ENCODE results near the gene VOPP1.
"Not testable (repeated sequence)": the region's sequence is repeated elsewhere in the genome, so short reads cannot be mapped to it uniquely, and the experiment has no call there.

Gene VOPP1, protein sequence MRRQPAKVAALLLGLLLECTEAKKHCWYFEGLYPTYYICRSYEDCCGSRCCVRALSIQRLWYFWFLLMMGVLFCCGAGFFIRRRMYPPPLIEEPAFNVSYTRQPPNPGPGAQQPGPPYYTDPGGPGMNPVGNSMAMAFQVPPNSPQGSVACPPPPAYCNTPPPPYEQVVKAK

GRCh38 chr7:55572378-55573233 lies at the start of gene VOPP1:
Gene VOPP1, minus strand, starts transcription at chr7:55572502. Its CDS starts 178 bp downstream, at chr7:55572324.
- Histone ChIP-seq H3K27me3 (ENCODE audit: control insufficient read depth in 5 of 5, insufficient read depth in 4 of 5, low read length in 5 of 5) (no peaks in the 10 kb centered on the region), H3K9ac (ENCODE audit: low read length in 5 of 5) (peak within 1 kb of the TSS; percentile 61 to 88 (median 82)), H3K4me1 (ENCODE audit: control insufficient read depth in 5 of 5, insufficient read depth in 5 of 5, low read length in 5 of 5) (peaks cover 10 to 56% (median 44%) of the 10 kb centered on the region in 5 donors), H3K36me3 (ENCODE audit: control insufficient read depth in 5 of 5, insufficient read depth in 5 of 5, low read length in 5 of 5) (no peaks in the 10 kb centered on the region), H3K9me3 (ENCODE audit: control insufficient read depth in 5 of 5, low read length in 5 of 5) (no peaks in the 10 kb centered on the region), H3K4me3 (ENCODE audit: low read depth in 1 of 5, low read length in 5 of 5) (peak within 1 kb of the TSS; percentile 65 to 92 (median 82)), H3K27ac (ENCODE audit: low read depth, low read length) (peak within 1 kb of the TSS; percentile 87)

GRCh38 chr7:55618913-55619312 lies 46.6 kb upstream of the VOPP1 start:
- Histone ChIP-seq H3K4me3 (ENCODE audit: low read depth in 1 of 5, low read length in 5 of 5) (no peak overlapping the region), H3K4me1 (ENCODE audit: control insufficient read depth in 5 of 5, insufficient read depth in 5 of 5, low read length in 5 of 5) (no peaks in the 10 kb centered on the region), H3K36me3 (ENCODE audit: control insufficient read depth in 5 of 5, insufficient read depth in 5 of 5, low read length in 5 of 5) (no peaks in the 10 kb centered on the region), H3K9me3 (ENCODE audit: control insufficient read depth in 5 of 5, low read length in 5 of 5) (peaks cover 0 to 6% (median 5%) of the 10 kb centered on the region in 5 donors), H3K9ac (ENCODE audit: low read length in 5 of 5) (no peak overlapping the region), H3K27ac (ENCODE audit: low read depth, low read length) (no peak overlapping the region), H3K27me3 (ENCODE audit: control insufficient read depth in 5 of 5, insufficient read depth in 4 of 5, low read length in 5 of 5) (peaks cover 0 to 4% (median 0%) of the 10 kb centered on the region in 5 donors)

DNA sequence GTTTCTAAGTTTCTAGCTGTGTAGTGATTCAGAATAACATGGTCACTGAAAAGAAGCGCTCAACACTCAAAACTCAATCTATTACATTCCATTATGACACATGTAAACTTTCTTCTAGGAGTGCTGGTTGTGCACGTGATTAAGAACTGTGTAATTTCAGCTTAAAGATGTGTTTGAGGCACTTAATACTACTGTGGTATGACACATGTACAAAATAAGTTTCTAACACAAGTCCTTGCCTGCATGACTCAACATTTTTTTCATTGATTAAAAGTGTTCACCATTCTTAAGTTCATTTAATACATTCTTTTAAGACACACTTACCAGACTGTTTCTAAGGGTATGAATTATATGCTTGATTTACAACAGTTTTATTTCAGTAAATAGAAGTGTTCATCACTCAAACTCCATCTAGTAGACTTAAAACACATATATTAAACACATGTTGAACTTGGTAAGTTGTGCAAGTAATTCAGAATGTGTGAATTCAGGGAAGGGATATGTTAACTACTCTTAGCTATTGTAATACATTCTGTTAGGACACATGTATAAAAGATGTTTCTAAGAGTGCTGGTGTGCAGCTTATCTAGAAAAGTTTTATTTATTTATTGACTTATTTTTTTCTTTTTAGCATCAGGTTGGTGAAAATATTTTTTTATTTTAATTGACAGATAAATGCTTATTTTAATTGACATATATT lies 42.2 kb upstream of the VOPP1 start:
- H3K4me1 ChIP-seq (ENCODE audit: control insufficient read depth in 5 of 5, insufficient read depth in 5 of 5, low read length in 5 of 5); H3K27ac ChIP-seq (ENCODE audit: low read depth, low read length); H3K27me3 ChIP-seq (ENCODE audit: control insufficient read depth in 5 of 5, insufficient read depth in 4 of 5, low read length in 5 of 5); H3K9me3 ChIP-seq (ENCODE audit: control insufficient read depth in 5 of 5, low read length in 5 of 5); H3K36me3 ChIP-seq (ENCODE audit: control insufficient read depth in 5 of 5, insufficient read depth in 5 of 5, low read length in 5 of 5); H3K9ac ChIP-seq (ENCODE audit: low read length in 5 of 5); H3K4me3 ChIP-seq (ENCODE audit: low read depth in 1 of 5, low read length in 5 of 5): not testable (repeated sequence)

- not testable (repeated sequence) for H3K9me3 ChIP-seq (ENCODE audit: control insufficient read depth in 5 of 5, low read length in 5 of 5); H3K4me3 ChIP-seq (ENCODE audit: low read depth in 1 of 5, low read length in 5 of 5); H3K36me3 ChIP-seq (ENCODE audit: control insufficient read depth in 5 of 5, insufficient read depth in 5 of 5, low read length in 5 of 5); H3K9ac ChIP-seq (ENCODE audit: low read length in 5 of 5); H3K4me1 ChIP-seq (ENCODE audit: control insufficient read depth in 5 of 5, insufficient read depth in 5 of 5, low read length in 5 of 5); H3K27me3 ChIP-seq (ENCODE audit: control insufficient read depth in 5 of 5, insufficient read depth in 4 of 5, low read length in 5 of 5); H3K27ac ChIP-seq (ENCODE audit: low read depth, low read length)
Observed at GRCh38 chr7:55609726-55610125, 37.4 kb upstream of the VOPP1 start.

- H3K27ac ChIP-seq (ENCODE audit: low read depth, low read length); H3K9me3 ChIP-seq (ENCODE audit: control insufficient read depth in 5 of 5, low read length in 5 of 5); H3K27me3 ChIP-seq (ENCODE audit: control insufficient read depth in 5 of 5, insufficient read depth in 4 of 5, low read length in 5 of 5); H3K4me3 ChIP-seq (ENCODE audit: low read depth in 1 of 5, low read length in 5 of 5); H3K9ac ChIP-seq (ENCODE audit: low read length in 5 of 5); H3K36me3 ChIP-seq (ENCODE audit: control insufficient read depth in 5 of 5, insufficient read depth in 5 of 5, low read length in 5 of 5); H3K4me1 ChIP-seq (ENCODE audit: control insufficient read depth in 5 of 5, insufficient read depth in 5 of 5, low read length in 5 of 5): not testable (repeated sequence)
Observed at GRCh38 chr7:55605661-55606060, 33.4 kb upstream of the VOPP1 start.

- H3K36me3 ChIP-seq (ENCODE audit: control insufficient read depth in 5 of 5, insufficient read depth in 5 of 5, low read length in 5 of 5); H3K27me3 ChIP-seq (ENCODE audit: control insufficient read depth in 5 of 5, insufficient read depth in 4 of 5, low read length in 5 of 5); H3K27ac ChIP-seq (ENCODE audit: low read depth, low read length); H3K9me3 ChIP-seq (ENCODE audit: control insufficient read depth in 5 of 5, low read length in 5 of 5); H3K4me1 ChIP-seq (ENCODE audit: control insufficient read depth in 5 of 5, insufficient read depth in 5 of 5, low read length in 5 of 5); H3K4me3 ChIP-seq (ENCODE audit: low read depth in 1 of 5, low read length in 5 of 5); H3K9ac ChIP-seq (ENCODE audit: low read length in 5 of 5): not testable (repeated sequence)
Observed at GRCh38 chr7:55597944-55598499, 25.7 kb upstream of the VOPP1 start.

DNA sequence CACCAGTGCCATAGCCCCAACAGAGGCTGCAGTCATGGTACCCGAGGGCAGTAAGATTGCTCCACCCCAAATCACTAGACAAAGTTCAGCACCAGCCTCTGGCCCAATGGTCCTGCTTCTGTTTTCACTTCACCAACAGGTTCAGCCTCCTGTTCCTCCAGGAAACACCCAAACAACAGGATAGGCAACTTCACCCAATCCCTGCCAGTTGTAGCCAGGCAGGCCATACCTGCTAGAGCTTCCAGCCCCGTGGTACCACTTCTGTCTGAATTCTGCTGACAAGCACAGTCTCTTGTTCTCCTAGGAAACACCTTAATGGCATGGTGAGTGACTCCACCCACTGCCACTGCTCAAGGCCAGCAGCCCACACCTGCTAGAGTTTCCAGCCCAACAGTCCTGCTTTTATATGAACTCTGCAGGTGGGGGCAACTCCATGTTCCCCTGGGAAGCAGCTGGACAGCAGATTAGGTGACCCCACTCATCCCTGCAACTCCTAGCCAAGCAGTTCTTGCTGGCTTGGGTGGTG lies 25.0 kb upstream of the VOPP1 start:
- not testable (repeated sequence) for H3K9me3 ChIP-seq (ENCODE audit: control insufficient read depth in 5 of 5, low read length in 5 of 5); H3K27ac ChIP-seq (ENCODE audit: low read depth, low read length); H3K4me3 ChIP-seq (ENCODE audit: low read depth in 1 of 5, low read length in 5 of 5); H3K36me3 ChIP-seq (ENCODE audit: control insufficient read depth in 5 of 5, insufficient read depth in 5 of 5, low read length in 5 of 5); H3K27me3 ChIP-seq (ENCODE audit: control insufficient read depth in 5 of 5, insufficient read depth in 4 of 5, low read length in 5 of 5); H3K9ac ChIP-seq (ENCODE audit: low read length in 5 of 5)
- peaks cover 0 to 14% (median 4%) of the 10 kb centered on the region in 5 donors for H3K4me1 ChIP-seq (ENCODE audit: control insufficient read depth in 5 of 5, insufficient read depth in 5 of 5, low read length in 5 of 5)

GRCh38 chr7:55595511-55595910 lies 23.2 kb upstream of the VOPP1 start:
- no peak overlapping the region for H3K4me3 ChIP-seq (ENCODE audit: low read depth in 1 of 5, low read length in 5 of 5)
- H3K36me3 ChIP-seq (ENCODE audit: control insufficient read depth in 5 of 5, insufficient read depth in 5 of 5, low read length in 5 of 5), result no peaks in the 10 kb centered on the region
- peaks cover 0 to 6% (median 0%) of the 10 kb centered on the region in 5 donors for H3K27me3 ChIP-seq (ENCODE audit: control insufficient read depth in 5 of 5, insufficient read depth in 4 of 5, low read length in 5 of 5)
- no peaks in the 10 kb centered on the region for H3K9me3 ChIP-seq (ENCODE audit: control insufficient read depth in 5 of 5, low read length in 5 of 5)
- H3K9ac ChIP-seq (ENCODE audit: low read length in 5 of 5), result no peak overlapping the region
- H3K4me1 ChIP-seq (ENCODE audit: control insufficient read depth in 5 of 5, insufficient read depth in 5 of 5, low read length in 5 of 5), result peaks cover 0 to 14% (median 4%) of the 10 kb centered on the region in 5 donors
- no peak overlapping the region for H3K27ac ChIP-seq (ENCODE audit: low read depth, low read length)

DNA sequence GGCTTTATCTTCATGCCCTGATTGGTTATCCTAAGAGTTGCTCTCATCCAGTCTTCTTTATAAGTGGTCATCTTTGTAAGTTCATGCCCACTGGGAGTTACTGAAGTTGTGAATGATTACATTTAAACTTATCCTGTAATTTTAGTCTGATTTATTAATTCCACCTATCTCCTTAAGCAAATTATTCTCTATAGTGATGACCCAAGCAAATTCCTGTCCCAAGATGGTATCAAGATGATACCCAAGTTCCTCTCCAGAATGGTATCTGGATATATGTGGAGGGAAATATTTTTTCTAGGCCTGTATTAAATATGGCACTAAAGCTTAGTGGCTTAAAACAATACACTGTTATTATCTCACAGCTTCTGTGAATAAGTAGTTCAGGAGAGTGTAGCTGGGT lies 22.6 kb upstream of the VOPP1 start:
- no peak overlapping the region for H3K27ac ChIP-seq (ENCODE audit: low read depth, low read length)
- H3K9me3 ChIP-seq (ENCODE audit: control insufficient read depth in 5 of 5, low read length in 5 of 5), result no peaks in the 10 kb centered on the region
- peaks cover 0 to 6% (median 0%) of the 10 kb centered on the region in 5 donors for H3K27me3 ChIP-seq (ENCODE audit: control insufficient read depth in 5 of 5, insufficient read depth in 4 of 5, low read length in 5 of 5)
- peaks cover 0 to 14% (median 4%) of the 10 kb centered on the region in 5 donors for H3K4me1 ChIP-seq (ENCODE audit: control insufficient read depth in 5 of 5, insufficient read depth in 5 of 5, low read length in 5 of 5)
- H3K36me3 ChIP-seq (ENCODE audit: control insufficient read depth in 5 of 5, insufficient read depth in 5 of 5, low read length in 5 of 5), result no peaks in the 10 kb centered on the region
- H3K4me3 ChIP-seq (ENCODE audit: low read depth in 1 of 5, low read length in 5 of 5), result no peak overlapping the region
- no peak overlapping the region for H3K9ac ChIP-seq (ENCODE audit: low read length in 5 of 5)

Measured in subcutaneous abdominal adipose tissue (tissue), 5 donors.